HepG2 (cell line): ENCODE results near the gene VKORC1L1. TPM values are rescaled to one million over a fixed set of nuclear protein-coding genes. Genes with fewer than 3 reads are reported as not detected.

Experiments used
- ATAC-seq: fragments of 200-7000 bp; cut with Tn5 transposase; 3 replicates; pipeline ENCODE4 v1.9.1; 2020; ENCODE audit warnings: mild to moderate bottlenecking, moderate library complexity
- BruUV-seq: library from RNA; stranded (reverse); fragments of 400-500 nt; replicated peaks from 2 replicates; lab custom pipeline; 2021; lab: Mats Ljungman, UMichigan
- CTCF ChIA-PET: fragments of 300-600 bp; formaldehyde crosslinking; extraction: SDS; loops from one replicate; lab custom pipeline; 2021; ENCODE audit warnings: low total read pairs, inconsistent platforms, low intra/inter-chr PET ratio; lab: Yijun Ruan, JAX
- POLR2A ChIA-PET: fragments of 350-600 bp; sonication (Branson Sonifier 250); formaldehyde crosslinking; loops from one replicate; lab custom pipeline; 2020; ENCODE audit warnings: antibody characterized with exemption, inconsistent platforms; lab: Yijun Ruan, JAX
- DNase-seq: peaks from one replicate; pipeline ENCODE4 v3.0.0-alpha.2; 2015; ENCODE audit warnings: low spot score
- FAIRE-seq: peaks from 3 replicates; lab custom pipeline; 2011; peaks lifted over from hg19 to GRCh38; lab: Jason Lieb, UNC
- H2AFZ ChIP-seq: one replicate; pipeline ENCODE4 v1.6.1; 2011; ENCODE audit warnings: low read length, inconsistent platforms
- H3K27ac ChIP-seq: fragments of 300-600 bp; 3 replicates; pipeline ENCODE4 v1.8.0; 2011; ENCODE audit warnings: mixed run types, mild to moderate bottlenecking, mixed read lengths, low read length, inconsistent platforms; ENCODE audit not compliant: insufficient read depth; ENCODE audit errors: extremely low read length
- H3K27me3 ChIP-seq, 2 experiments: fragments of 200-600 bp in 1 of 2; 2 replicates in 1 of 2; 3 replicates in 1 of 2; pipeline versions ENCODE4 v1.6.0 to v1.8.0; 2011; ENCODE audit warnings: low read length in 2 of 2, mild to moderate bottlenecking in 2 of 2, moderate library complexity in 2 of 2, inconsistent platforms in 1 of 2; ENCODE audit not compliant: insufficient read depth in 2 of 2, control insufficient read depth in 1 of 2
- H3K36me3 ChIP-seq, 2 experiments: fragments of 200-600 bp in 1 of 2; replicated peaks in 1 of 2; 2 replicates in 1 of 2; 3 replicates in 1 of 2; pipeline versions ENCODE4 v1.5.1 to v1.8.0; 2011; ENCODE audit warnings: low read length in 2 of 2, inconsistent platforms in 1 of 2; ENCODE audit not compliant: insufficient read depth in 2 of 2, control insufficient read depth in 1 of 2
- H3K4me1 ChIP-seq: 2 replicates; pipeline ENCODE4 v1.5.1; 2012; ENCODE audit warnings: low read length, inconsistent platforms; ENCODE audit not compliant: insufficient read depth
- H3K4me2 ChIP-seq: 2 replicates; pipeline ENCODE4 v1.6.0; 2011; ENCODE audit warnings: low read depth, low read length, inconsistent platforms
- H3K4me3 ChIP-seq, 3 experiments: fragments of 200-600 bp in 1 of 3; sonication (generic), shearing (Covaris generic) in 1 of 3; replicated peaks in 1 of 3; 2 replicates each; pipeline ENCODE4 v1.5.1; 2011 to 2016; ENCODE audit warnings: low read length in 3 of 3, inconsistent platforms in 2 of 3, low read depth in 2 of 3, mild to moderate bottlenecking in 2 of 3, control low read depth in 1 of 3, mixed read lengths in 1 of 3; ENCODE audit not compliant: insufficient read depth in 1 of 3
- H3K79me2 ChIP-seq: one replicate; pipeline ENCODE4 v1.6.1; 2011; ENCODE audit warnings: low read length, inconsistent platforms; ENCODE audit not compliant: insufficient read depth
- H3K9ac ChIP-seq: 2 replicates; pipeline ENCODE4 v1.6.0; 2011; ENCODE audit warnings: mild to moderate bottlenecking, low read depth, low read length, inconsistent platforms; ENCODE audit not compliant: insufficient read depth
- H3K9me3 ChIP-seq: 2 replicates; pipeline ENCODE4 v1.5.1; 2012; ENCODE audit warnings: mild to moderate bottlenecking, low read length
- H4K20me1 ChIP-seq: 2 replicates; pipeline ENCODE4 v1.6.0; 2011; ENCODE audit warnings: inconsistent platforms, mild to moderate bottlenecking, low read length, moderate library complexity; ENCODE audit not compliant: insufficient read depth
- CCDC6 ChIP-seq: sonication (generic); formaldehyde crosslinking; IDR thresholded peaks from 2 replicates; pipeline ENCODE4 v1.8.1; 2022; ENCODE audit warnings: mild to moderate bottlenecking, missing genetic modification reagents, moderate library complexity
- CTCF ChIP-seq: sonication (generic); formaldehyde crosslinking; IDR thresholded peaks from 2 replicates; pipeline ENCODE4 v1.5.0; 2020; ENCODE audit warnings: mild to moderate bottlenecking, missing genetic modification reagents, moderate library complexity
- HMGXB4 ChIP-seq, 2 experiments: sonication (generic) in 1 of 2; formaldehyde crosslinking in 1 of 2; IDR thresholded peaks; 2 replicates each; pipeline versions ENCODE4 v1.4.0 to v1.6.1; 2018 to 2020; ENCODE audit warnings: missing genetic modification reagents in 2 of 2, borderline replicate concordance in 1 of 2, low read depth in 1 of 2, mild to moderate bottlenecking in 1 of 2, missing biosample characterization in 1 of 2
- PAF1 ChIP-seq: IDR thresholded peaks from 2 replicates; pipeline ENCODE4 v1.6.1; 2016; ENCODE audit warnings: missing genetic modification reagents, missing compliant biosample characterization
- ZNF781 ChIP-seq: sonication (generic); formaldehyde crosslinking; IDR thresholded peaks from 2 replicates; pipeline ENCODE4 v1.5.1; 2020; ENCODE audit warnings: borderline replicate concordance, mild to moderate bottlenecking, missing genetic modification reagents; ENCODE audit errors: not compliant biosample characterization
- WGBS: methylation state at CpG from one replicate; pipeline ENCODE4 v1.1.6; 2017; ENCODE audit warnings: low lambda C conversion rate; 5-methylcytosine and 5-hydroxymethylcytosine counted together
- in situ Hi-C: cut with HindIII; loops from 2 replicates; pipeline ENCODE4 v1.10.0; 2017; ENCODE audit warnings: low pct_unique_long_range_greater_than_20kb; ENCODE audit not compliant: extremely low pct_ligation_motif_present
- intact Hi-C: fragments of 100-400 bp; cut with micrococcal nuclease; formaldehyde crosslinking; loops from one replicate; pipeline ENCODE4 v1.10.0; 2022; ENCODE audit not compliant: unreplicated experiment
- polyA plus RNA-seq, 8 experiments: library from polyadenylated mRNA; depleted of rRNA in 3 of 8; stranded (reverse) in 7 of 8; unstranded in 1 of 8; fragments of >200 nt; fragmentation: Illumina TruSeq in 4 of 8; extraction: Trizol in 4 of 8; gene quantifications; 2 replicates each; pipeline versions ENCODE4 v1.2.1 to v1.2.3, GENCODE V29; 2011 to 2016; ENCODE audit warnings: low read depth in 4 of 8, missing spikeins in 1 of 8, mixed read lengths in 1 of 8; ENCODE audit not compliant: insufficient read depth in 1 of 8
- total RNA-seq, 5 experiments: library from RNA; depleted of rRNA; stranded (reverse); fragments of >200 nt; fragmentation: Illumina TruSeq; extraction: Trizol; gene quantifications; 2 replicates each; pipeline ENCODE4 v1.2.3, GENCODE V29; 2016; ENCODE audit warnings: low read depth in 1 of 5

Gene VKORC1L1
- total and polyA plus RNA-seq, 2 of the 13 experiments (the other 11 are each of a cell fraction or from before 2014, with no cell fraction given): 13.9 to 16.5 TPM

- FAIRE-seq (no peak), ATAC-seq (peak; percentile 31; the same call in 2 of the 3 replicates), DNase-seq (no peak)
- peaks cover 15 to 35% of the 10 kb centered on the region in 2 experiments; a peak in 4 of 5 replicates for H3K36me3 ChIP-seq
- no TSS peak for BruUV-seq
- H4K20me1 ChIP-seq: no peaks in the 10 kb centered on the region
- ChIA-PET POLR2A (no interaction called here), CTCF (no interaction called here)
- H3K9ac ChIP-seq: no peak overlapping the region
- H3K27me3 ChIP-seq: no peaks in the 10 kb centered on the region
- 98% methylated on average over 11 of the region's 11 CpGs for WGBS
- H3K4me3 ChIP-seq: no peak overlapping the region
- H3K9me3 ChIP-seq: no peaks in the 10 kb centered on the region
- peaks cover 7% of the 10 kb centered on the region for H3K4me1 ChIP-seq
- in situ Hi-C loops (no loop called here), intact Hi-C loops (no loop called here)
- H3K79me2 ChIP-seq: peaks cover 3% of the 10 kb centered on the region
- no peak overlapping the region for H3K27ac ChIP-seq
- no peak overlapping the region for H3K4me2 ChIP-seq
- TF ChIP-seq CTCF (CRISPR knock-in tag) (0 out of 2 replicates have a peak, but pooled peaks have one; percentile 16), CCDC6 (no peak), PAF1 (CRISPR knock-in tag) (no peak), HMGXB4 (CRISPR knock-in tag; IDR thresholded peaks at IDR 0.05; ENCODE audit: borderline replicate concordance in 1 of 2, low read depth in 1 of 2) (no peak), ZNF781 (CRISPR knock-in tag) (no peak)
- TF ChIP-seq, all 625 proteins: peak for 1
- H2AFZ ChIP-seq: no peak overlapping the region
Measured at GRCh38 chr7:65975814-65976445, 103.1 kb downstream of the VKORC1L1 start.
